SK-N-MC (cell line): ENCODE data around the gene SMAD6.

ENCODE experiments used
- EZH2 ChIP-seq: fragments of 200-600 bp; sonication (generic); IDR thresholded peaks from one replicate; pipeline ENCODE4 v1.6.1; 2017; ENCODE audit warnings: antibody characterized with exemption
- POLR2AphosphoS5 ChIP-seq: IDR thresholded peaks from 2 replicates; pipeline ENCODE4 v1.6.1; 2012; ENCODE audit warnings: mild to moderate bottlenecking, low read depth, low read length, borderline replicate concordance

DNA sequence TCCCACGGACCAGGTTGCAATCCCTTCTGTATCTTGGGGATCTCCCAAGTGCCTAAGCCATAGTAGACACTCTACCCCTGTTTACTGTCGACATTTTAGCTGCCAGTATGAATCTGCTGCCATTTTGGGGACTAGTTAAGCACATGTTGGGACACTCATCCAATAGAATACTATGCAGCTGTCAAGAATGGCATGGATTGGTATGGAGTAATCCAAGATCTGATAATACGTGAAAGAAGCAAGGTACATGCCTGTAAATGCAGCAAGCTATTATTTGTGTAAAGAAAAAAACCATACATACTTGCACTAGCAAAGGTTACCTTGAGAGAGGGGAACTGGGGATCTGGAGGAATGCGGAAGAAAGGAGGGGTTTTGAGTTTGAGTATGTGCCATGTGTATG is 129.3 kb downstream of the SMAD6 start:
- TF ChIP-seq EZH2: no peak
- no peak for TF ChIP-seq POLR2AphosphoS5
